HG02798 (cell line): ENCODE data around the gene CCDC180.
"Not testable (repeated sequence)": the region's sequence is repeated elsewhere in the genome, so short reads cannot be mapped to it uniquely, and the experiment has no call there.

Experiments used
- ATAC-seq: cut with Tn5 transposase; IDR thresholded peaks from one replicate; pipeline ENCODE4 v1.9.1; 2021; ENCODE audit warnings: mild to moderate bottlenecking; ENCODE audit not compliant: unreplicated experiment, poor library complexity

Gene CCDC180

DNA sequence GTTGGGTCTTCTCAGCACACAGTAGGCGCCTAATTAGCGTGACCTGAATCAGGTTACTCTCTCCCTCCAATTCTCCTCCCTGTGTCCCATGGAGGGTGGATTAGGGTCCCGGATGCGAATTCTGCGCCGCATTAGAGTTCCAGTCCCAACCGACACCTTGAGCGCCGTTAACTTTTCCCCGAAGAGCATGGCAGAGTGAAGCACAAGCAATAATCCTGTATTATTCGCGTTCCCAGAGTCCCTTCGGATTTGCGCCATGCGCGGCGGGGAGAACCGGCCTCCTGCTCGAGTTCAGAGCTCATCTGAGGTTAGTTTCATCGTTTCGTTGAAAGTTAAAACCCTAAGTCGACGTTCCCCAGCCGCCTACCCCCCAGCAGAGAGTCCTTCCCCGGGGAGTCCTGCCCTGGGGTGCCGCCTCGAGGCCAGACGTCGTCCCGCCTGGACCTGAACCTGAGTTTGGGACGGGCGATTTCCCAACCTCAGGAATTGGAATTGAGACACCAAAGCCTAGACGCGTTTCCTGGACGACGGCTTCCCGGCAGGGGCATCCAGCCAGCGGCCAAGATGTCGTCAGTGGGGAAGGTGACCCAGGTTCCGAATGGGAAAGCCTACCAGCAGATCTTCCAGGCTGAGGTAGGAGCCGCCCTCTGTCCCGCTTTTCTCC lies at the start of gene CCDC180:
TSS of gene CCDC180 (plus strand) at position 160 of the 664 bp plus-strand sequence. CDS start at position 565, 405 bp downstream.
- ATAC-seq, result no peak

DNA sequence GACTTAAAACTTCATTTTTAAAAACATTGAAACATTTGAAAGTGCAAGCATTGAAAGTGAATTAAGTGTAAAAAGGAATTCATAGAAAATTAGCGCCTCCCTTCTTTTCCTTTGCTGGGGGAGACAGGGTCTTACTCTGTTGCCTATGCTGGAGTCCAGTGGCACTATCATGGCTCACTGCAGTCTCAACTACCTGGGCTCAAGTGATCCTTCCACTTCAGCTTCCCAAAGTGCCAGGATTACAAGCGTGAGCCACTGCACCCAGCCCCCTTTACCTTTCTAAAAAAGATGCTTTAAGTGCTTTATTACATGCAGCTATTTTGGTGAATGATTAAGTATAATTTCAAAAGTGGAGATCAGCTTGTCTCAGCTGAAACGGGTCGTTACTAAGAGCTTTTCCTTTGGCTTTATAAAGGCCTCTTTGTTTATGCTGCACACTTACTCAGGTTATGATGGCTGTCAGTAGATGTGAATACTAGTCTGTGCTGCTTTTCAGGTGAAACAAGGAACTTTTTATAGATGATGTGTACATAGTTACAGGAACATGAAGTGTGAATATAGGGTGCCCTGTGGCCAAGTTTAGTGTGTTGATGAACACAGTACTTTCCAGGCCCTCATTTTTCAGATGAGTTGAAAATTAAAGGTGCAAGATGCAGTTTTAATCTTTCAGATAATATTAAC lies 47.5 kb upstream of the CCDC180 start:
- not testable (repeated sequence) for ATAC-seq

DNA sequence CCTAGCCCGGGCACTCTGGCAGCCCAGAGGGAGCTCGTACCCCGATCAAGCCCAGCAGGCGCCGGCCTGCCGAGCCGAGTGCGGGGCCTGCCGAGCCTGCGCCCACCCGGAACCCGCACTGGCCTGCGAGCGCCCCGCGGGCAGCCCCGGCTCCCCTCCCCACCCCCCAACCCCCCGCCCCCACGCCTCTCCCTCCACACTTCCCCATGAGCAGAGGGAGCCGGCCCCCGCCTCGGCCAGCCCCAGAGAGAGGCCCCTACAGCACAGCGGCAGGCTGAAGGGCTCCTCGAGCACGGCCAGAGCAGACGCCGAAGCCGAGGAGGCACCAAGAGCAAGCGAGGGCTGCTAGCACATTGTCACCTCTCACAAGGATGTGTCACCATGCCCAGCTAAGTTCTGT lies 36.2 kb upstream of the CCDC180 start:
- ATAC-seq, result no peak

DNA sequence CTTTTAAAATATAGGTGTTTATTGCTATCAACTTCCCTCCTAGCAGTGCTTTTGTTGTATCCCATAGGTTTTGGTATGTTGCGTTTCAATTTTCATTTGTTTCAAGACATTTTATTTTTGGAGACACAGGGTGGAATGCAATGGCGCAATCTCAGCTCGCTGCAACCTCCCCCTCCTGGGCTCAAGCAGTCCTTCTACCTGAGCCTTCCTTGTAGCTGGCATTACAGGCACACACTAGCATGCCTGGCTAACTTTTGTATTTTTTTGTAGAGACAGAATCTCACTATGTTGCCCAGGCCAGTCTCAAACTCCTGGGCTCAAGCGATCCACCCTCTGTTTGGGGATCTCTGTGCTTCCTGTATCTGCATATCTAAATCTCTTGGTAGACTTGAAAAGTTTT lies 35.4 kb upstream of the CCDC180 start:
- ATAC-seq, result no peak

DNA sequence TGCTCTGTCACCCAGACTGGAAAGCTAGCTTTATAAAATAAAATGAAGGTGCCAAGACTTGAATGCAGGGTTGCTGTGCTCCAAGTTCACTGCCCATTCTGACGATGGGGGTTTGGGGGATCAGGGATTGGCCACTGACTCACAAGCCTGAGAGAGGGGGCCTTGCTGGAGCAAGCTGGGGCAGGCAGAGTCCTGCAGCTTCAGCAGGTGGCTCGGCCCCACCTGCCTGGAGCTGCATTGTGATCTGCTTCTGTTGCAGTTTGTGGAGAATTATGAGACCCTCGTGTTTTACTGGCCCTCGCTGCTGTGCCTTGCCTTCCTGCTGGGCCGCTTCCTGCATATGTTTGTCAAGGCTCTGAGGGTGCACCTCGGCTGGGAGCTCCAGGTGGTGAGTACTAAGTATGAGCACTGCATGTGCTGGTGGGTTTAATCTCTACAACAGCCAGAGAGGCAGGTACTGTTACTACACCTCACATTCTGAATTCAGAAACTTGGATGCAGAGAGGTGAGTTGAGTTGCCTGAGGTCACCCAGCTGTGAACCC lies 31.1 kb upstream of the CCDC180 start:
- no peak for ATAC-seq

DNA sequence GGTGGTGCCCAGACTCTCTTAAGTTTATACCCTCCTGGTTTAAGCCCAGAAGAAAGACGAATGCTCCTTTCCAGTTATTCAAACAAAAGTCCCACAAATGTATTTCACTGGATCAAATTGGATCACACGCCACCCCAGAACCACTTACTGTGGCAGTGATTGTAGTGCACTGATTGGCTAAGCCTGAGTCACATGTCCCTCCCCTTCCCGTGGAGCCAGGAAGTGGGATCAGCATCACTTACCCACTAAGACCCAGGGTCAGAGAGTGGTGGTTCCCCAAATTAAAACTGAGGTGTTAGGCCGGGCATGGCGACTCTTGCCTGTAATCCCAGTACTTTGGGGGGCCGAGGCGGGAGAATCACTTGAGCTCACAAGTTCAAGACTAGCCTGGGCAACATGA lies 29.5 kb upstream of the CCDC180 start:
- no peak for ATAC-seq

DNA sequence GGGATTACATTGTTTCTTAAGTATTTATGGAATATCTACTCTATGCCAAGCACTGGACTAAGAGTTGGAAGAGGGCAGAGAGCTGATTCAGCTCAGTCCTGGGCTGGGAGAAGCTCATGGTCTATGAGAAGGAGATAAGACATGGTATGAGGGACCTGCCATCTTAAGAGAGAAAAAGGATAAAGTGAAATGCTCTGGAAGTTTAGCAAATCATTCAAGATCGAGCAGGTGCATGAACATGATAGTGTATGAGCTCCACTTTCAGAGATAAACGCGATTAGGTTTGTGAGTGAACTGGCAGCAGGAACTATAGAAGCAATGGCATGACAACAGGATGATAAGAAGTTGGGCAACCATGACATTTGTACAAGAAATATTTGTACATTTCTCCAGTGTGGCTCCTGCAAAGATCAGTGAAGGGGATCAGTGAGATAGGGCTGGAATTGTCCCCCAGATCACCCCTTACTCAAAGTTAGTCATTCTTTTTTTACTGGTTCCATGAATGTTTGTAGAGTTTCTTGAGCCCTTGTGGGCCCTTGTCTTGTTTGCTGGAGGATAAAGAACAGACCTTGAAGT lies 26.6 kb upstream of the CCDC180 start:
- no peak for ATAC-seq

DNA sequence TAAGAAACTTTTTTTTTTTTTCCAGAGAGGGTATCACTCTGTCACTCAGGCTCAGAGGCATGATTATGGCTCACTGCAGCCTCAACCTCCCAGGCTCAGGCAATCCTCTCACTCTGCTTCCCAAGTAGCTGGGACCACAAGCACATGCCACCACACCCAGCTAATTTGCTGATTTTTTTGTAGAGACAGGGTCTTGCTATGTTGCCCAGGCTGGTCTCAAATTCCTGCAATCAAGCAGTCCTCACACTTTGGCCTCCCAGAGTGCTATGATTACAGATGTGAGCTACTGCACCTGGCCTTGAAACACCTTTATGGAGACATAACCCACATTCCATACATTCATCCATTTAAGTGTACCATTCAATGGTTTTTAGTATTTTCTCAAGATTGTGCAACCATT lies 23.7 kb upstream of the CCDC180 start:
- ATAC-seq, result no peak

DNA sequence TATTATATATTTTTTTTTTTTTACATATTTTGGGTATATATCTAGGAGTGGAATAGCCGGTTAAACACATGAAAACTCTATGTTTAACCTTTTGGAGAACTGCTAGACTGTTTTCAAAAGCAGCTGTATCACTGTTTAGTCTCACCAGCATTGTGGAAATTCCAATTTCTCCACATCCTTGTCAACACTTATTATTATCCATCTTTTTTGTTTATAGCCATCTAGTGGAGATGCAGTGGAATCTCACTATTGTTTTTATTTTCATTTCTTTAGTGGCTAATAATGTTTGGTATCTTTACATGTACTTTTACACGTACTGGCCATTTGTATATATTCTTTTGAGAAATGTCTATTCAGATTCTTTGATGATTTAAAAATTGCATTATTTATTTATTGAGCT lies 22.7 kb upstream of the CCDC180 start:
- no peak for ATAC-seq

DNA sequence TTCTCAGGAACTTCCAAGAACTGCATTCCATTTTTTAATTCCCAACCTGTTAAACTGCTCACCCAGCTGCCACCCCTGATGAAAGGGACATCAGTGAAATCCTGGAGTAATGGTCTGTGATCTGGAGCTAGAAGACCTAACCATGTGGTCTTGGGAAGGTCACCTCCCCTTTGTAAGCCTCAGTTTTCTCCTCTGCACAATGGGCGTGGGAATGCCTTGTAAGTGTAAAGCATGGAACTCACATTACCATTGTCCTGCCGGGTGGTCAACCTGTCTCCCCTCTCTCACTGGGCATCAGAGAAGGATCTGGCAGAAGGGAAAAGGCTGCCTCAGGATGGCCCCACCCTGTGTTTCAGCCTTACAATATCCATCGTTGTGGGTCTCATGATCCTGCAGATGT lies 15.3 kb upstream of the CCDC180 start:
- ATAC-seq, result no peak

DNA sequence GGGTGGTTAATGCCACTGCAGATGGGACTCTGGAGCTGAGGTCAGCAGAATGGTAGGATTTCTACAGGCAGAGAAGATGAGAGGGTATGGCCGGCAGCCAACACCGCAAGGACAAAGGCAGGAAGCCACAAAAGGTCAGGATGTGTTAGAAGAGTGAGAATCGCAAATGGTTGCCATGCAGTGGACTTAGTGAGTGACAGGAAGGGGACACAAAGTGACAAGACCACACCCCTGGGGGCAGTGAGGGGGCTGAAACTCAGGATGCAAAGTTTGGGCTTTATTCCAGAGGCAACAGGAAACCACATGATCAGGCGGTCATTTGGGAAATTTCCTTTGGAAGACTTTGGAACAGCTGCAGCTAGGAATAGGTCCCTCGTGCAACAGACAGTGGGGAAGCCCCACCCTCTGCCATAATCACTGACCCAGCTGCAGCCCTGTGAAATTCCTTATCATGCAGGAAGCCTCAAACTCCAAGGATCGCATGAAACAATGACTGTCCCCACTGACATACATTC lies 14.2 kb upstream of the CCDC180 start:
- no peak for ATAC-seq

DNA sequence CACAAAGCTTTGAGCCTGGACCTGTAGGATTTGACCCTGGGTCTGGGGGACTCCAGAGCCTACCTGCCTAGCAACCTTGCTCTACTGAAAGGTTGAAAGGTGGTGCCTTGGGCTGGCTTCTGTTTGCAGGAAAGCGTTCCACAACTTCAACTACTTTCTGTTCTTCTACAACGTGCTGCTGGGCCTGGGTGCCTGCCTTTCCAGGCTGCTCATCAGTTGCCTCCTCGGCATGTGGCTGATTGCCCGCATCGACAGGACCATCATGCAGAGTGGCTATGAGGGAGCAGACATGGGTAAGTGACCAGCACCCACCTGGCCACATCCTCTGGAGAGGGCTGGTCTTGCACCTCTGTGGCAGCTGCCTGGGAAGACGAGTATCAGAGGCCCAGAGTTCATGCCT lies 13.6 kb upstream of the CCDC180 start:
- no peak for ATAC-seq

DNA sequence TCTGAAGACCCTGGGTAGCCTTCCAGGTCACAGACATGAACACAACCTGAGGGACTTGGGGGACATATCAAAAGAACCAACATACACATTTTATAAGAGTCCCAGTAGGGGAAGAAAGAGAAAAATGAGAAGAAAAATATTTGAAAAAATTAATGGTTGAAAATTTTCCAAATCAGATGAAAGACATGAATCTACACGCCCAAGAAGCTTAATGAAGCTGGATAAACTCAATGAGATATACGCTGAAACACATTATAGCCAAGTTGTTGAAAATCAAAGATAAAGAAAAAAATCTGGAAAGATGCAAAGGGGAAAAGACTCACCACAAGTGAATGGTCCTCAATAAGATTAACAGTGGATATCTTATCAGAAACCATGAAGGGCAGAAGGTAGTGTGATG lies 9.6 kb upstream of the CCDC180 start:
- no peak for ATAC-seq

DNA sequence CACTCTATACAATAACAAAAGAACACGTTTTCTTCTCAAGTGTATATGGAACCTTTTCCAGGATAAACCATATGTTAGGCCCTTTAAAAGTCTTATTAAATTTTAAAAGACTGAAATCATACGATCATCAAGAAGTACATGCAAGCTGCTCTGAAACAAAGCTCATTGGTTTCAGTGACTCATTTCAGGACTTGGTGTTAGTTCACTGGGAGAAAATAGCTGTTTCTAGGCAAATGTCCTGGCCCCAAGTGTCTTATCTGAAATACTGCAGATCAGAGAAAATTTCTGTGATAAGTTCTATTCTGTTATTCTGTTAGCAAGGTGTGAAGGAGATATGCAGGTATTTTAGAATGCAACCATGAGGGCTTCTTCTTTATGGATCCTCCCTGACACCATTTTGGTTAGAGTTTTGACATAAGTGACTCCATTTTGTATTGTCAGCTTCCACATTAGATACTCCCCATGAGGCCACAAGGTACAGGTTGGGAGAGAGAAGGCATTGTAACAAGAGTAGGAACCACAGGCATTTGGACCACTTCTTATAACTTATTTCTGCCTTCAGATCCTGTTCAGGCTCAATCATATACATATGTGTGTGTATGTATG lies 7.5 kb upstream of the CCDC180 start:
- ATAC-seq, result peak; percentile 73

DNA sequence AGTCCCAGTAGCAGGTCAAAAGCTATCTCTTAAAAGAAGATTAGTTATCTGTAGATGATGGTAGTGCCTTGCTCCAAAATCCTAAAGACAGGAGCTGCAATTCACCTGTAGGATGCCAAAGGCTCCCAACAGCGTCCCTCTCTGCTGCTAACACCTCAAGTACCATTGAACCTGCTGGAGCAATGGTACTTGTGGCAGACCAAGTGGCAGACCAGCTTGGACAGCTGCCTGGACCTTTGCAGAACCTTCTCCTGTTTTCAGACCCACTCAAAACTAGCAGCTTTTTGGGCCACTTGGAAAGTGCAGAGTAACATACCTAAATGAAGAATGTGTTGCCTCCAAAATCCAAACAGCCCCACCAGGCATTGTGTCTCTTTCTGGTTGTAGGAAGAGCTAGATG lies 6.9 kb upstream of the CCDC180 start:
- ATAC-seq, result no peak

DNA sequence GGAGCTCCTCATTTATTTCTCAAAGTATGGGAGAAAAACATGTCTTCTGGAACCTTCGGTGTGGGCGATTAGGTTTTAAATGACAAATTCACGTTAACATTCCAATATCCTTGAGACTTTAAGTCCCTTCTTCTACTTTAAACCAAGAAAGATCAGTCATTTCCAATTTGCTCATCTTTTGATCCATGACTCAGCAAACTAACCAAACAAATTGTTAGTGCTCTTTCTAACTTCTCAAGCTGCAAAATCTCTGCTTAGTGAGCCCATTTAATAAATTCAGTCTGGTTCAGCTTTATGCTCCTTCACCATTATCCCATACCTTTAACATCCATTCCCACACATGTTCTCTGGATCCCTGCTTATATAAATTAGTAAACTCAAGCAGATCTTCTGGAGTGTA lies 5.5 kb upstream of the CCDC180 start:
- no peak for ATAC-seq

DNA sequence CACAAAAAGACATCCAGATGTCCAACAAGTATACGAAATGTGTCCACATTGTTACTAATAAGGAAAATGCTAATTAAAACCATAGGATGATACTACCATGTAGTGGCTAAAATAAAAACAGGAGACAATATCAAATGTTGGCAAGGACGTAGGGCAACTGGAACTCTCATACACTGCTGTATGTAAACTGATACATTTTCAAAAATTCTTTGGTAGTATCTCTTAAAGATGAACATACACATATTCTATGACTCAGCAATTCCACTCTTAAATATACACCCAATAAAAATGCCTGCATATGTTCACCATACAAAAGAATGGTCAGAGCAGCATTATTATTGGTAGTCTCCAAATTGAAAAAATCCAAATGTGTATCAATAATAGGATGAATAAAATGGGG lies 2.9 kb upstream of the CCDC180 start:
- no peak for ATAC-seq

DNA sequence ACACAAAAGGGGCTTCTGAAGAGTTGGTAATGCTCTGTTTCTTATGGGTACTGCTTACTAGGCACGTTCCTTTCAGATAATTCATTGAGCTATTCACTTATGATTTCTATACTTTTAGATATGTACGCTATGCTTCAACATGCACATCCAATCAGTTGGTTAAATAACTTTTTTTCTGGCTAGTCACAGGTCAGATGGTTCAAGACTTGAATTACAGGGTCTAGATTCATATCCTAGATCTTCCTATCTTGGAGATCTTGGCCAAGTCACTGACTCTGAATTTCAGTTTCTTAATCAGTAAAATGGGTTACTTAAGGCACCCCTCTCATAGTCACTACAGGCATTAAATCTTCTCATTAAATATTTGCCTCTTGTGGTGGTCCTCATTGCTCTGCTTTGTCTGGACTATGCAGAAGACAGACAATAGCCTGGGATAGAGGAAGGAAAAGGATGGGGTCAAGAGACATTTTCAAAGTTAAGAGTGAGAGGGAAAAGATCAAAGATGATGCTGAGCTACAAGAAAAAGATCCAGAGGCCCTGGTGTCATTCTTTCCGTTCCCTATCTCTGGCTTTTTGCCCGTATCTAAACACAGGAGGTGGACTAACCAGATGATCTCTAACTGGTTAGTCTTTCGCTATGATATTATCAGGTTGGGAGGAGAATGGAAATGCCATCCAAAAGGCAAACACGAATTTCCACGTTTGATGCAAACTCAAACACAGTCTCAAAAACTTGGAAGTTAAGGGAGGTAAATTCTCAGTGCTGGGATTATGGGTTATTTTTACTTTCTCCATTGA lies 1.8 kb upstream of the CCDC180 start:
- ATAC-seq, result no peak

DNA sequence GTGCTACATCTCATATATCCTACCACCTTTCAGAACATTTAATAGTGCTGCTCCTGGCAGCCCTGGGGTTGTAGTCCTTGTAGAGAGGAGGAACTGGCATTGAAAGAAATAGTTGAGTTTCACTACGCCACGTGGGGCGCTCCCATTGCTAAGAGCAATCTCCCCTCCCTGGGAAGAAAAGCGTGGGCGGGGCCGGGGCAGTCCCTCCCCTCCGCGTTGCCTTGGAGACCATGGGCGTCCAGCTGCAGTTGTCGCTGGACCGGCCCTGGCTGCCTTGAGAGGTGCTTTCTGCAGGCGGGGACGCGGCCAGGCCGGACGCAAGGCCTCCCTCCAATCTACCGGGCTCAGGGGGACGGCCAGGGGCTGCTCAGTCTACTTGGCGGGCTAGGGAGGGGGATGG lies 368 bp upstream of the CCDC180 start:
- ATAC-seq, result no peak

DNA sequence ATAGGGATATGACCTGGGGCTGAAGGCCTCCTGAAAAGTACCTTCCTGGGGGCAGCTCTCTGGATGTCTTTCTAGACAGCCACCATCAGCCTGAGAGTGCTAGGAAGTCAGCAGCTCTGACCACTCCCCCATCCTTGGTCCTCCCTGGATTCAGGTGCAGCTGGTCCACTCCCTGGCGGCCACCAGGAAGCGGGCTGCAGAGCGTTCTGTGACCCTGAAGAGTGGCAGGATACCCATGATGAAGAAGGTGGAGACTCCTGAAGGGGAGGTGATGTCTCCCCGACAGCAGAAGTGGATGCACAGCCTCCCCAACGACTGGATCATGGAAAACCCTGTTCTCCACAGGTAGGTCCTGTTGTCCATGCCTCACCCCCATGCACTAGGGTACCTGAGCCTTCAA lies 1.8 kb downstream of the CCDC180 start:
- ATAC-seq, result no peak
